HG03342 (cell line): Measurements from ENCODE around the gene TLE1.

Experiments
- ATAC-seq: cut with Tn5 transposase; IDR thresholded peaks from one replicate; pipeline ENCODE4 v1.9.1; 2021; ENCODE audit warnings: mild to moderate bottlenecking, moderate library complexity; ENCODE audit not compliant: unreplicated experiment

Gene TLE1

GRCh38 chr9:81686614-81687520, 2.5 kb downstream of the TLE1 start:
- ATAC-seq, result no peak

- ATAC-seq, result no peak
Measured at GRCh38 chr9:81685763-81686613, 3.4 kb downstream of the TLE1 start.

- ATAC-seq, result no peak
Measured at GRCh38 chr9:81684635-81685034, 4.7 kb downstream of the TLE1 start.

GRCh38 chr9:81683704-81684103, 5.6 kb downstream of the TLE1 start:
- ATAC-seq, result no peak

- ATAC-seq, result no peak
Measured at GRCh38 chr9:81683238-81683637, 6.1 kb downstream of the TLE1 start.

GRCh38 chr9:81682797-81683196, 6.5 kb downstream of the TLE1 start:
- ATAC-seq, result no peak

- no peak for ATAC-seq
Measured at GRCh38 chr9:81682177-81682576, 7.2 kb downstream of the TLE1 start.

- ATAC-seq, result no peak
Measured at GRCh38 chr9:81680506-81680905, 8.8 kb downstream of the TLE1 start.

GRCh38 chr9:81680006-81680405, 9.3 kb downstream of the TLE1 start:
- no peak for ATAC-seq

GRCh38 chr9:81678088-81678487, 11.3 kb downstream of the TLE1 start:
- no peak for ATAC-seq

- no peak for ATAC-seq
Measured at GRCh38 chr9:81676395-81676794, 13.0 kb downstream of the TLE1 start.

- no peak for ATAC-seq
Measured at GRCh38 chr9:81673310-81673709, 16.0 kb downstream of the TLE1 start.

GRCh38 chr9:81671880-81672280, 17.5 kb downstream of the TLE1 start:
- no peak for ATAC-seq

GRCh38 chr9:81669866-81670265, 19.5 kb downstream of the TLE1 start:
- no peak for ATAC-seq

- no peak for ATAC-seq
Measured at GRCh38 chr9:81669041-81669651, 20.2 kb downstream of the TLE1 start.

GRCh38 chr9:81666123-81666522, 23.2 kb downstream of the TLE1 start:
- no peak for ATAC-seq

- ATAC-seq, result no peak
Measured at GRCh38 chr9:81665322-81665871, 23.9 kb downstream of the TLE1 start.

- no peak for ATAC-seq
Measured at GRCh38 chr9:81664638-81665222, 24.6 kb downstream of the TLE1 start.

- ATAC-seq, result no peak
Measured at GRCh38 chr9:81661339-81661738, 28.0 kb downstream of the TLE1 start.

- ATAC-seq, result no peak
Measured at GRCh38 chr9:81656871-81657337, 32.4 kb downstream of the TLE1 start.

GRCh38 chr9:81656004-81656403, 33.3 kb downstream of the TLE1 start:
- ATAC-seq, result peak; percentile 67
